WTC11 (cell line): ENCODE results near the gene FLNA. TPM values are rescaled to one million over a fixed set of nuclear protein-coding genes. Genes with fewer than 3 reads are reported as not detected.

Experiments used
- ATAC-seq: fragments of 200-7000 bp; cut with Tn5 transposase; 2 replicates; pipeline ENCODE4 v1.10.0; 2021; ENCODE audit warnings: mild to moderate bottlenecking, moderate library complexity
- CTCF ChIA-PET: fragments of 300-600 bp; sonication (Branson Sonifier 250); formaldehyde crosslinking; loops from one replicate; lab custom pipeline; 2021; ENCODE audit warnings: antibody characterized with exemption; lab: Charles Lee
- POLR2A ChIA-PET: fragments of 350-600 bp; sonication (Branson Sonifier 250); formaldehyde crosslinking; loops from one replicate; lab custom pipeline; 2021; ENCODE audit warnings: antibody characterized with exemption; lab: Charles Lee
- DNase-seq: peaks from one replicate; pipeline ENCODE4 v3.0.0; 2021; ENCODE audit warnings: low spot score
- H3K27ac Mint-ChIP-seq: 2 replicates; pipeline ENCODE4 v1.8.0; 2021; ENCODE audit warnings: mixed read lengths
- H3K27me3 Mint-ChIP-seq: 2 replicates; pipeline ENCODE4 v1.8.0; 2021; ENCODE audit warnings: low read depth, mild to moderate bottlenecking, moderate library complexity, mixed read lengths
- H3K36me3 Mint-ChIP-seq: 2 replicates; pipeline ENCODE4 v1.8.0; 2021; ENCODE audit warnings: mixed read lengths
- H3K4me1 Mint-ChIP-seq: 2 replicates; pipeline ENCODE4 v1.8.0; 2022; ENCODE audit warnings: mixed read lengths
- H3K4me3 Mint-ChIP-seq: 2 replicates; pipeline ENCODE4 v1.8.0; 2021; ENCODE audit warnings: mild to moderate bottlenecking, moderate library complexity, mixed read lengths
- H3K9me3 Mint-ChIP-seq: 2 replicates; pipeline ENCODE4 v1.8.0; 2021; ENCODE audit warnings: mixed read lengths
- CBFB ChIP-seq: sonication (generic); formaldehyde crosslinking; IDR thresholded peaks from 2 replicates; pipeline ENCODE4 v1.8.1; 2022; ENCODE audit warnings: mild to moderate bottlenecking, low read depth, missing genetic modification reagents
- JUN ChIP-seq: sonication (generic); formaldehyde crosslinking; IDR thresholded peaks from 2 replicates; pipeline ENCODE4 v1.8.0; 2023; ENCODE audit warnings: mild to moderate bottlenecking, missing genetic modification reagents
- SP1 ChIP-seq: sonication (generic); formaldehyde crosslinking; conservative IDR thresholded peaks from 2 replicates; pipeline ENCODE4 v1.8.1; 2022; ENCODE audit warnings: missing genetic modification reagents
- TEAD4 ChIP-seq: sonication (generic); formaldehyde crosslinking; IDR thresholded peaks from 2 replicates; pipeline ENCODE4 v1.8.0; 2022; ENCODE audit warnings: mild to moderate bottlenecking, missing genetic modification reagents
- ZBTB21 ChIP-seq: sonication (generic); formaldehyde crosslinking; IDR thresholded peaks from 2 replicates; pipeline ENCODE4 v1.8.1; 2023; ENCODE audit warnings: mild to moderate bottlenecking, missing genetic modification reagents, borderline replicate concordance
- ZNF138 ChIP-seq: sonication (generic); formaldehyde crosslinking; conservative IDR thresholded peaks from 2 replicates; pipeline ENCODE4 v1.8.1; 2022; ENCODE audit warnings: mild to moderate bottlenecking, moderate library complexity, missing genetic modification reagents
- ZNF219 ChIP-seq: sonication (generic); formaldehyde crosslinking; IDR thresholded peaks from 2 replicates; pipeline ENCODE4 v1.8.0; 2023; ENCODE audit warnings: missing genetic modification reagents, mild to moderate bottlenecking, borderline replicate concordance
- total RNA-seq: library from RNA; stranded (reverse); gene quantifications from 3 replicates; pipeline ENCODE4 v1.2.3, GENCODE V29; 2021
- TF ChIP-seq, protein P1 (sequence below): sonication (generic); formaldehyde crosslinking; IDR thresholded peaks from 2 replicates; pipeline ENCODE4 v1.8.1; 2023; ENCODE audit warnings: mild to moderate bottlenecking, missing genetic modification reagents, moderate library complexity
- TF ChIP-seq, protein P2 (sequence below): sonication (generic); formaldehyde crosslinking; conservative IDR thresholded peaks from 2 replicates; pipeline ENCODE4 v1.8.1; 2023; ENCODE audit warnings: mild to moderate bottlenecking, low read depth, missing genetic modification reagents, moderate library complexity
- TF ChIP-seq, protein P3 (sequence below): sonication (generic); formaldehyde crosslinking; IDR thresholded peaks from 2 replicates; pipeline ENCODE4 v1.8.1; 2022; ENCODE audit warnings: low read depth, mild to moderate bottlenecking, moderate library complexity, missing genetic modification reagents, borderline replicate concordance
- TF ChIP-seq, protein P4 (sequence below): fragments of 250-450 bp; sonication (Bioruptor Pico); conservative IDR thresholded peaks from 2 replicates; pipeline ENCODE4 v1.9.0; 2021; ENCODE audit warnings: mild to moderate bottlenecking
- TF ChIP-seq, protein P5 (sequence below): sonication (generic); formaldehyde crosslinking; IDR thresholded peaks from 2 replicates; pipeline ENCODE4 v1.8.0; 2022; ENCODE audit warnings: missing genetic modification reagents
- TF ChIP-seq, protein P6 (sequence below): fragments of 250-450 bp; sonication (Bioruptor Pico); IDR thresholded peaks from 2 replicates; pipeline ENCODE4 v1.9.0; 2021; ENCODE audit warnings: mild to moderate bottlenecking
- TF ChIP-seq, protein P7 (sequence below): sonication (generic); formaldehyde crosslinking; IDR thresholded peaks from 2 replicates; pipeline ENCODE4 v1.8.0; 2022; ENCODE audit warnings: mild to moderate bottlenecking, missing genetic modification reagents

The FLNA gene
- total RNA-seq, 1 experiment from 2014 or later = 1,017 TPM

DNA sequence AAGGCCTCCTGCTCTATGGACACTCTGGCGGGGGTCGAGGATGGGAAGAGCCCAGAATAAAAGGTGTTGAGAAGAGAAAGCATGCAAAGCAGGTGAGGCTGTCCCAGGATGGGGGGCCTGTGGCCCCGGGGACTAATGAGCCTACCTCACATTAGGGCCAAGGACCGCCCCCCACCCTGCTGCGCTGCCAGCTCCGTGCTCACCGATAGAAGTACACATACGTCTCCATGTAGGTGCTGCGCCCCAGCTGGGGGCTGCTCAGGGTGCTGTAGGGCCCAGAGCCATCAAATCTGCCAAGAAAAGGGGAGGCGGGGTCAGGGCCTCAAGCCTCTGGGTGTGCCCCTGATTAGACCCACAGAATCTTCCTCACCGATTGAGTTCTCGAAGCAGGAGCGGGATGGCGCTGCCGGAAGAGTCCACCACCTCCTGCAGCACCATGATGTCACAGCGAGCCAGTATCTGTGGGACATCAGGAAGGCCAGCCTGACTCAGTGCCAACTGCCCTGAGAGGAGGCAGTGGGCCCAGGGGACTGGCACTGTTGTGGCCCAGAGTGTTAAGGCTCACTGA lies 30.3 kb upstream of the FLNA start:
- H3K27ac Mint-ChIP-seq = no peak overlapping the region

DNA sequence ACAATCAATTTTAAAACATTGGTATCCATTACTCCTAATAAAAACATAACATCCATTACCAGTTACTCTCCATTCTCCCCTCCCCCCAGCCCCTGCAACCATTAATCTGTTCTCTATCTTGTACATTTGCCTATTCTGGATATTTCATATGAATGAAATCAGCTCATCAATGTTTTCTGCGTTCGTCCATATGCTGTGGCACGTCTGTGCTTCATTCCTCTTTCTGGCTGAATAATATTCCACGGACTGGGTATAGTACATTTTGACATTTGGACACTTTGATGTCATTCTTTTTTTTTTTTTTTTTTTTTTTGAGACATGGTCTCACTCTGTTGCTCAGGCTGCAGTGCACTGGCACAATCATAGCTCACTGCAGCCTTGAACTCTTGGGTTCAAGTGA lies 29.4 kb upstream of the FLNA start:
- POLR2A ChIA-PET = no interaction called here
- Mint-ChIP-seq H3K27ac (no peak overlapping the region), H3K27me3 (no peaks in the 10 kb centered on the region), H3K4me1 (peaks cover 19% of the 10 kb centered on the region), H3K4me3 (no peak overlapping the region), H3K9me3 (no peaks in the 10 kb centered on the region), H3K36me3 (peaks cover 21% of the 10 kb centered on the region)
- no peak for DNase-seq
- CTCF ChIA-PET = no interaction called here
- no peak for ATAC-seq
- TF ChIP-seq JUN (CRISPR knock-in tag) (no peak), TEAD4 (CRISPR knock-in tag) (no peak), ZNF219 (CRISPR knock-in tag) (no peak)
- TF ChIP-seq, protein P1, sequence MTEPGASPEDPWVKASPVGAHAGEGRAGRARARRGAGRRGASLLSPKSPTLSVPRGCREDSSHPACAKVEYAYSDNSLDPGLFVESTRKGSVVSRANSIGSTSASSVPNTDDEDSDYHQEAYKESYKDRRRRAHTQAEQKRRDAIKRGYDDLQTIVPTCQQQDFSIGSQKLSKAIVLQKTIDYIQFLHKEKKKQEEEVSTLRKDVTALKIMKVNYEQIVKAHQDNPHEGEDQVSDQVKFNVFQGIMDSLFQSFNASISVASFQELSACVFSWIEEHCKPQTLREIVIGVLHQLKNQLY (CRISPR knock-in tag) = no peak
- TF ChIP-seq, protein P2, sequence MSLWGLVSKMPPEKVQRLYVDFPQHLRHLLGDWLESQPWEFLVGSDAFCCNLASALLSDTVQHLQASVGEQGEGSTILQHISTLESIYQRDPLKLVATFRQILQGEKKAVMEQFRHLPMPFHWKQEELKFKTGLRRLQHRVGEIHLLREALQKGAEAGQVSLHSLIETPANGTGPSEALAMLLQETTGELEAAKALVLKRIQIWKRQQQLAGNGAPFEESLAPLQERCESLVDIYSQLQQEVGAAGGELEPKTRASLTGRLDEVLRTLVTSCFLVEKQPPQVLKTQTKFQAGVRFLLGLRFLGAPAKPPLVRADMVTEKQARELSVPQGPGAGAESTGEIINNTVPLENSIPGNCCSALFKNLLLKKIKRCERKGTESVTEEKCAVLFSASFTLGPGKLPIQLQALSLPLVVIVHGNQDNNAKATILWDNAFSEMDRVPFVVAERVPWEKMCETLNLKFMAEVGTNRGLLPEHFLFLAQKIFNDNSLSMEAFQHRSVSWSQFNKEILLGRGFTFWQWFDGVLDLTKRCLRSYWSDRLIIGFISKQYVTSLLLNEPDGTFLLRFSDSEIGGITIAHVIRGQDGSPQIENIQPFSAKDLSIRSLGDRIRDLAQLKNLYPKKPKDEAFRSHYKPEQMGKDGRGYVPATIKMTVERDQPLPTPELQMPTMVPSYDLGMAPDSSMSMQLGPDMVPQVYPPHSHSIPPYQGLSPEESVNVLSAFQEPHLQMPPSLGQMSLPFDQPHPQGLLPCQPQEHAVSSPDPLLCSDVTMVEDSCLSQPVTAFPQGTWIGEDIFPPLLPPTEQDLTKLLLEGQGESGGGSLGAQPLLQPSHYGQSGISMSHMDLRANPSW (CRISPR knock-in tag) = no peak
- TF ChIP-seq, protein P3, sequence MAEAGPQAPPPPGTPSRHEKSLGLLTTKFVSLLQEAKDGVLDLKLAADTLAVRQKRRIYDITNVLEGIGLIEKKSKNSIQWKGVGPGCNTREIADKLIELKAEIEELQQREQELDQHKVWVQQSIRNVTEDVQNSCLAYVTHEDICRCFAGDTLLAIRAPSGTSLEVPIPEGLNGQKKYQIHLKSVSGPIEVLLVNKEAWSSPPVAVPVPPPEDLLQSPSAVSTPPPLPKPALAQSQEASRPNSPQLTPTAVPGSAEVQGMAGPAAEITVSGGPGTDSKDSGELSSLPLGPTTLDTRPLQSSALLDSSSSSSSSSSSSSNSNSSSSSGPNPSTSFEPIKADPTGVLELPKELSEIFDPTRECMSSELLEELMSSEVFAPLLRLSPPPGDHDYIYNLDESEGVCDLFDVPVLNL = no peak
- TF ChIP-seq, protein P4, sequence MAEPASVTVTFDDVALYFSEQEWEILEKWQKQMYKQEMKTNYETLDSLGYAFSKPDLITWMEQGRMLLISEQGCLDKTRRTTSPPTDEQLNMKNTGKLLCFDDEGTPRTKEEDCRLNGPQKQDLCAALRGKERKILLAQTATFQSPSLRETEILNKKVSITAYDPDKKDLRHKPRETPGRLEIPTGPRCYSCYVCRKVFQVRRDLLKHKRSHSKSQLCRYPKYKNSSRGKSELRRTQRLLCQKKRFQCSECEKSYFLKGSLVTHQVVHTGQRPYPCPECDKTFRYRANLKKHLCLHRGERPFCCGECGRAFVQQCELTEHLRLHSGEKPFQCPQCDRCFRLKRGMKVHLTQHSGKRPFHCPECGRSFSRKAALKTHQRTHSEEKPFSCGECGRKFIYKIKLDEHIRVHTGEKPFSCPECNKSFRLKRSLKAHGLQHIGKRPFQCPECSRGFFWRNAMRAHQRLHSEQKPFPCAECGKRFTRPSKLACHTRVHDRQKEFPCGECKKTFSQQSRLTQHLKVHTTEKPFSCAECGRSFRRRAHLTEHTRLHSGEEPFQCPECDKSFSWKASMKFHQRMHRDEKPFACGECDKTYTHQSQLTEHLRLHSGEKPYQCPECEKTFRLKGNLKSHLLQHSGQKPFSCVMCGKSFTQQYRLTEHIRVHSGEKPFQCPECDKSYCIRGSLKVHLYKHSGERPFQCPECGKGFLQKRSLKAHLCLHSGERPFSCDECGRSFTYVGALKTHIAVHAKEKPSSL = no peak

More for the DNA sequence above, 30.3 kb upstream of the FLNA start:
- DNase-seq (no peak), ATAC-seq (no peak)
- H3K4me1 Mint-ChIP-seq = peaks cover 17% of the 10 kb centered on the region
- H3K36me3 Mint-ChIP-seq = peaks cover 12% of the 10 kb centered on the region
- TF ChIP-seq CBFB (CRISPR knock-in tag) = no peak
- TF ChIP-seq, protein P5, sequence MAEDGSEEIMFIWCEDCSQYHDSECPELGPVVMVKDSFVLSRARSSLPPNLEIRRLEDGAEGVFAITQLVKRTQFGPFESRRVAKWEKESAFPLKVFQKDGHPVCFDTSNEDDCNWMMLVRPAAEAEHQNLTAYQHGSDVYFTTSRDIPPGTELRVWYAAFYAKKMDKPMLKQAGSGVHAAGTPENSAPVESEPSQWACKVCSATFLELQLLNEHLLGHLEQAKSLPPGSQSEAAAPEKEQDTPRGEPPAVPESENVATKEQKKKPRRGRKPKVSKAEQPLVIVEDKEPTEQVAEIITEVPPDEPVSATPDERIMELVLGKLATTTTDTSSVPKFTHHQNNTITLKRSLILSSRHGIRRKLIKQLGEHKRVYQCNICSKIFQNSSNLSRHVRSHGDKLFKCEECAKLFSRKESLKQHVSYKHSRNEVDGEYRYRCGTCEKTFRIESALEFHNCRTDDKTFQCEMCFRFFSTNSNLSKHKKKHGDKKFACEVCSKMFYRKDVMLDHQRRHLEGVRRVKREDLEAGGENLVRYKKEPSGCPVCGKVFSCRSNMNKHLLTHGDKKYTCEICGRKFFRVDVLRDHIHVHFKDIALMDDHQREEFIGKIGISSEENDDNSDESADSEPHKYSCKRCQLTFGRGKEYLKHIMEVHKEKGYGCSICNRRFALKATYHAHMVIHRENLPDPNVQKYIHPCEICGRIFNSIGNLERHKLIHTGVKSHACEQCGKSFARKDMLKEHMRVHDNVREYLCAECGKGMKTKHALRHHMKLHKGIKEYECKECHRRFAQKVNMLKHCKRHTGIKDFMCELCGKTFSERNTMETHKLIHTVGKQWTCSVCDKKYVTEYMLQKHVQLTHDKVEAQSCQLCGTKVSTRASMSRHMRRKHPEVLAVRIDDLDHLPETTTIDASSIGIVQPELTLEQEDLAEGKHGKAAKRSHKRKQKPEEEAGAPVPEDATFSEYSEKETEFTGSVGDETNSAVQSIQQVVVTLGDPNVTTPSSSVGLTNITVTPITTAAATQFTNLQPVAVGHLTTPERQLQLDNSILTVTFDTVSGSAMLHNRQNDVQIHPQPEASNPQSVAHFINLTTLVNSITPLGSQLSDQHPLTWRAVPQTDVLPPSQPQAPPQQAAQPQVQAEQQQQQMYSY (CRISPR knock-in tag) = no peak
- TF ChIP-seq ZBTB21 (CRISPR knock-in tag) = no peak
- TF ChIP-seq TEAD4 (CRISPR knock-in tag) = no peak
- TF ChIP-seq, protein P1 (CRISPR knock-in tag) = no peak
- no peak for TF ChIP-seq SP1 (CRISPR knock-in tag)
- TF ChIP-seq ZNF138 (CRISPR knock-in tag) = no peak
- TF ChIP-seq, protein P6, sequence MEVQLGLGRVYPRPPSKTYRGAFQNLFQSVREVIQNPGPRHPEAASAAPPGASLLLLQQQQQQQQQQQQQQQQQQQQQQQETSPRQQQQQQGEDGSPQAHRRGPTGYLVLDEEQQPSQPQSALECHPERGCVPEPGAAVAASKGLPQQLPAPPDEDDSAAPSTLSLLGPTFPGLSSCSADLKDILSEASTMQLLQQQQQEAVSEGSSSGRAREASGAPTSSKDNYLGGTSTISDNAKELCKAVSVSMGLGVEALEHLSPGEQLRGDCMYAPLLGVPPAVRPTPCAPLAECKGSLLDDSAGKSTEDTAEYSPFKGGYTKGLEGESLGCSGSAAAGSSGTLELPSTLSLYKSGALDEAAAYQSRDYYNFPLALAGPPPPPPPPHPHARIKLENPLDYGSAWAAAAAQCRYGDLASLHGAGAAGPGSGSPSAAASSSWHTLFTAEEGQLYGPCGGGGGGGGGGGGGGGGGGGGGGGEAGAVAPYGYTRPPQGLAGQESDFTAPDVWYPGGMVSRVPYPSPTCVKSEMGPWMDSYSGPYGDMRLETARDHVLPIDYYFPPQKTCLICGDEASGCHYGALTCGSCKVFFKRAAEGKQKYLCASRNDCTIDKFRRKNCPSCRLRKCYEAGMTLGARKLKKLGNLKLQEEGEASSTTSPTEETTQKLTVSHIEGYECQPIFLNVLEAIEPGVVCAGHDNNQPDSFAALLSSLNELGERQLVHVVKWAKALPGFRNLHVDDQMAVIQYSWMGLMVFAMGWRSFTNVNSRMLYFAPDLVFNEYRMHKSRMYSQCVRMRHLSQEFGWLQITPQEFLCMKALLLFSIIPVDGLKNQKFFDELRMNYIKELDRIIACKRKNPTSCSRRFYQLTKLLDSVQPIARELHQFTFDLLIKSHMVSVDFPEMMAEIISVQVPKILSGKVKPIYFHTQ (CRISPR knock-in tag) = no peak
- TF ChIP-seq, protein P7, sequence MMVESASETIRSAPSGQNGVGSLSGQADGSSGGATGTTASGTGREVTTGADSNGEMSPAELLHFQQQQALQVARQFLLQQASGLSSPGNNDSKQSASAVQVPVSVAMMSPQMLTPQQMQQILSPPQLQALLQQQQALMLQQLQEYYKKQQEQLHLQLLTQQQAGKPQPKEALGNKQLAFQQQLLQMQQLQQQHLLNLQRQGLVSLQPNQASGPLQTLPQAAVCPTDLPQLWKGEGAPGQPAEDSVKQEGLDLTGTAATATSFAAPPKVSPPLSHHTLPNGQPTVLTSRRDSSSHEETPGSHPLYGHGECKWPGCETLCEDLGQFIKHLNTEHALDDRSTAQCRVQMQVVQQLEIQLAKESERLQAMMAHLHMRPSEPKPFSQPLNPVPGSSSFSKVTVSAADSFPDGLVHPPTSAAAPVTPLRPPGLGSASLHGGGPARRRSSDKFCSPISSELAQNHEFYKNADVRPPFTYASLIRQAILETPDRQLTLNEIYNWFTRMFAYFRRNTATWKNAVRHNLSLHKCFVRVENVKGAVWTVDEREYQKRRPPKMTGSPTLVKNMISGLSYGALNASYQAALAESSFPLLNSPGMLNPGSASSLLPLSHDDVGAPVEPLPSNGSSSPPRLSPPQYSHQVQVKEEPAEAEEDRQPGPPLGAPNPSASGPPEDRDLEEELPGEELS (CRISPR knock-in tag) = no peak
- H3K4me3 Mint-ChIP-seq = no peak overlapping the region
- ChIA-PET POLR2A (no interaction called here), CTCF (no interaction called here)
- no peaks in the 10 kb centered on the region for H3K9me3 Mint-ChIP-seq
- H3K27me3 Mint-ChIP-seq = no peaks in the 10 kb centered on the region
